H1 (cell line): Measurements from ENCODE around the gene SMTNL2. TPM values are rescaled to one million over a fixed set of nuclear protein-coding genes. Genes with fewer than 3 reads are reported as not detected.

Experiments
- ASH2L ChIP-seq: fragments of 200-600, 300-600 bp; sonication (generic); IDR thresholded peaks from one replicate; pipeline ENCODE4 v1.7.1; 2017; ENCODE audit warnings: low read length
- CREB1 ChIP-seq: IDR thresholded peaks from 2 replicates; pipeline ENCODE4 v1.6.1; 2012; ENCODE audit warnings: inconsistent platforms
- RAD21 ChIP-seq, 2 experiments: IDR thresholded peaks in 1 of 2; conservative IDR thresholded peaks in 1 of 2; 2 replicates each; pipeline ENCODE4 v1.6.1; 2011; ENCODE audit warnings: low read depth in 2 of 2, low read length in 2 of 2, improper control_type of control experiment in 1 of 2, inconsistent platforms in 1 of 2, mild to moderate bottlenecking in 1 of 2, moderate library complexity in 1 of 2
- RBBP5 ChIP-seq: IDR thresholded peaks from 2 replicates; pipeline ENCODE4 v1.7.1; 2012; ENCODE audit warnings: low read depth, mild to moderate bottlenecking, inconsistent platforms, low read length, moderate library complexity, borderline replicate concordance
- RXRA ChIP-seq: IDR thresholded peaks from 2 replicates; pipeline ENCODE4 v1.6.1; 2011; ENCODE audit warnings: low read depth, mild to moderate bottlenecking, low read length, moderate library complexity; ENCODE audit not compliant: insufficient read depth
- SP4 ChIP-seq: IDR thresholded peaks from 2 replicates; pipeline ENCODE4 v1.6.1; 2012; ENCODE audit warnings: low read length, inconsistent platforms
- TAF7 ChIP-seq: optimal IDR thresholded peaks from 2 replicates; pipeline ENCODE3; 2011; ENCODE audit warnings: low read depth, mild to moderate bottlenecking, inconsistent platforms, low read length, moderate library complexity, borderline replicate concordance
- YY1 ChIP-seq: IDR thresholded peaks from 2 replicates; pipeline ENCODE4 v1.6.1; 2011; ENCODE audit warnings: low read depth, mild to moderate bottlenecking, low read length
- polyA plus RNA-seq, 7 experiments: library from polyadenylated mRNA; depleted of rRNA in 3 of 7; stranded (reverse) in 5 of 7; unstranded in 2 of 7; fragments of >200 nt in 5 of 7; fragments of 200-250 nt in 2 of 7; gene quantifications; 1 replicate in 5 of 7; 2 replicates in 1 of 7; 4 replicates in 1 of 7; pipeline versions ENCODE4 v1.2.1 to v1.2.3, GENCODE V29; 2011 to 2013; ENCODE audit warnings: missing spikeins in 2 of 7, mixed read lengths in 2 of 7
- total RNA-seq: library from RNA; stranded (reverse); fragmentation: NEBNext Ultra II Directional; extraction: Animal tissue kit (Norgen Biotek cat#: 25700); gene quantifications from 2 replicates; pipeline ENCODE4 v1.2.1, GENCODE V29; 2021
- TF ChIP-seq, protein P1 (sequence below): fragments of 300-600 bp; sonication (generic); IDR thresholded peaks from 2 replicates; pipeline ENCODE4 v1.7.1; 2012; ENCODE audit warnings: low read length, moderate library complexity, mild to moderate bottlenecking, inconsistent platforms; ENCODE audit not compliant: insufficient replicate concordance
- TF ChIP-seq, protein P2 (sequence below): IDR thresholded peaks from 2 replicates; pipeline ENCODE4 v1.6.1; 2012; ENCODE audit warnings: inconsistent platforms

Gene SMTNL2
- total and polyA plus RNA-seq, 2 of the 8 experiments (the other 6 are each of a cell fraction or from before 2014, with no cell fraction given), result 3.6 to 4.5 TPM

DNA sequence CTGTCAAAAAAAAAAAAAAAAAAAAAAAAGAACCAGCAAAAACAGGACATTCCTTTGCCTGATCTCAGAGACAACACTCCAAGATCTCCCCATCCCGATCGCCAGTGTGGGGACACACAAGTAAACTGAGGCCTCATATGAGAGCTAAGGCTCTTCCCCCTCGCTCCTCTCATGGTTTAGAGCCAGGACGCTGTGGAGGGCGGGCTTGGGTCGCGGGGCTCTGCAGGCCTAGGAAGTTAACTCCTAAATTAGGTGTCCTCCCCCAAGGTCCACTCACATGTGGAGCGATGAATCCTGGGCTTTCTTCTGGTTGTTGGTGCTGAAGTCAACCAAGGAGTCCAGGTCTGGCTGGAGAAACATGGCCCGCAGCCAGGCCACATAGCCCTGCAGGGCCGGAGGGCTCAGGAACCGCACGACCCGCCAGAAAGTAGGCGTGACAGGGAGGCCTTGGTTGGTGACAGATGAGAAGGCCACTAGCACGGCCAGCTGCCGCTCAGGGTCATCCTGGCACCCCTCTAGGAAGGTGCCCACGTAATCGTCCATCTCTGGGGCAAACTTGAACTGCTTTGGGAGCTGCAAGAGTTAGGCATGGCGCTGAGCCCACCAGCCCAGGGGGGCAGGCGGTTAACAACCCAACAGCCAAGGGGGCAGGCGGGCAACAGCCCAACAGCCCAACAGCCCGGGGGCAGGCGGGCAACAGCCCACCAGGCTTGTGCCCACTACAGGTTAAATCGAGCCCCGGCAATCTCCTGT, 34.4 kb upstream of the SMTNL2 start (continued):
- TF ChIP-seq, protein P1, sequence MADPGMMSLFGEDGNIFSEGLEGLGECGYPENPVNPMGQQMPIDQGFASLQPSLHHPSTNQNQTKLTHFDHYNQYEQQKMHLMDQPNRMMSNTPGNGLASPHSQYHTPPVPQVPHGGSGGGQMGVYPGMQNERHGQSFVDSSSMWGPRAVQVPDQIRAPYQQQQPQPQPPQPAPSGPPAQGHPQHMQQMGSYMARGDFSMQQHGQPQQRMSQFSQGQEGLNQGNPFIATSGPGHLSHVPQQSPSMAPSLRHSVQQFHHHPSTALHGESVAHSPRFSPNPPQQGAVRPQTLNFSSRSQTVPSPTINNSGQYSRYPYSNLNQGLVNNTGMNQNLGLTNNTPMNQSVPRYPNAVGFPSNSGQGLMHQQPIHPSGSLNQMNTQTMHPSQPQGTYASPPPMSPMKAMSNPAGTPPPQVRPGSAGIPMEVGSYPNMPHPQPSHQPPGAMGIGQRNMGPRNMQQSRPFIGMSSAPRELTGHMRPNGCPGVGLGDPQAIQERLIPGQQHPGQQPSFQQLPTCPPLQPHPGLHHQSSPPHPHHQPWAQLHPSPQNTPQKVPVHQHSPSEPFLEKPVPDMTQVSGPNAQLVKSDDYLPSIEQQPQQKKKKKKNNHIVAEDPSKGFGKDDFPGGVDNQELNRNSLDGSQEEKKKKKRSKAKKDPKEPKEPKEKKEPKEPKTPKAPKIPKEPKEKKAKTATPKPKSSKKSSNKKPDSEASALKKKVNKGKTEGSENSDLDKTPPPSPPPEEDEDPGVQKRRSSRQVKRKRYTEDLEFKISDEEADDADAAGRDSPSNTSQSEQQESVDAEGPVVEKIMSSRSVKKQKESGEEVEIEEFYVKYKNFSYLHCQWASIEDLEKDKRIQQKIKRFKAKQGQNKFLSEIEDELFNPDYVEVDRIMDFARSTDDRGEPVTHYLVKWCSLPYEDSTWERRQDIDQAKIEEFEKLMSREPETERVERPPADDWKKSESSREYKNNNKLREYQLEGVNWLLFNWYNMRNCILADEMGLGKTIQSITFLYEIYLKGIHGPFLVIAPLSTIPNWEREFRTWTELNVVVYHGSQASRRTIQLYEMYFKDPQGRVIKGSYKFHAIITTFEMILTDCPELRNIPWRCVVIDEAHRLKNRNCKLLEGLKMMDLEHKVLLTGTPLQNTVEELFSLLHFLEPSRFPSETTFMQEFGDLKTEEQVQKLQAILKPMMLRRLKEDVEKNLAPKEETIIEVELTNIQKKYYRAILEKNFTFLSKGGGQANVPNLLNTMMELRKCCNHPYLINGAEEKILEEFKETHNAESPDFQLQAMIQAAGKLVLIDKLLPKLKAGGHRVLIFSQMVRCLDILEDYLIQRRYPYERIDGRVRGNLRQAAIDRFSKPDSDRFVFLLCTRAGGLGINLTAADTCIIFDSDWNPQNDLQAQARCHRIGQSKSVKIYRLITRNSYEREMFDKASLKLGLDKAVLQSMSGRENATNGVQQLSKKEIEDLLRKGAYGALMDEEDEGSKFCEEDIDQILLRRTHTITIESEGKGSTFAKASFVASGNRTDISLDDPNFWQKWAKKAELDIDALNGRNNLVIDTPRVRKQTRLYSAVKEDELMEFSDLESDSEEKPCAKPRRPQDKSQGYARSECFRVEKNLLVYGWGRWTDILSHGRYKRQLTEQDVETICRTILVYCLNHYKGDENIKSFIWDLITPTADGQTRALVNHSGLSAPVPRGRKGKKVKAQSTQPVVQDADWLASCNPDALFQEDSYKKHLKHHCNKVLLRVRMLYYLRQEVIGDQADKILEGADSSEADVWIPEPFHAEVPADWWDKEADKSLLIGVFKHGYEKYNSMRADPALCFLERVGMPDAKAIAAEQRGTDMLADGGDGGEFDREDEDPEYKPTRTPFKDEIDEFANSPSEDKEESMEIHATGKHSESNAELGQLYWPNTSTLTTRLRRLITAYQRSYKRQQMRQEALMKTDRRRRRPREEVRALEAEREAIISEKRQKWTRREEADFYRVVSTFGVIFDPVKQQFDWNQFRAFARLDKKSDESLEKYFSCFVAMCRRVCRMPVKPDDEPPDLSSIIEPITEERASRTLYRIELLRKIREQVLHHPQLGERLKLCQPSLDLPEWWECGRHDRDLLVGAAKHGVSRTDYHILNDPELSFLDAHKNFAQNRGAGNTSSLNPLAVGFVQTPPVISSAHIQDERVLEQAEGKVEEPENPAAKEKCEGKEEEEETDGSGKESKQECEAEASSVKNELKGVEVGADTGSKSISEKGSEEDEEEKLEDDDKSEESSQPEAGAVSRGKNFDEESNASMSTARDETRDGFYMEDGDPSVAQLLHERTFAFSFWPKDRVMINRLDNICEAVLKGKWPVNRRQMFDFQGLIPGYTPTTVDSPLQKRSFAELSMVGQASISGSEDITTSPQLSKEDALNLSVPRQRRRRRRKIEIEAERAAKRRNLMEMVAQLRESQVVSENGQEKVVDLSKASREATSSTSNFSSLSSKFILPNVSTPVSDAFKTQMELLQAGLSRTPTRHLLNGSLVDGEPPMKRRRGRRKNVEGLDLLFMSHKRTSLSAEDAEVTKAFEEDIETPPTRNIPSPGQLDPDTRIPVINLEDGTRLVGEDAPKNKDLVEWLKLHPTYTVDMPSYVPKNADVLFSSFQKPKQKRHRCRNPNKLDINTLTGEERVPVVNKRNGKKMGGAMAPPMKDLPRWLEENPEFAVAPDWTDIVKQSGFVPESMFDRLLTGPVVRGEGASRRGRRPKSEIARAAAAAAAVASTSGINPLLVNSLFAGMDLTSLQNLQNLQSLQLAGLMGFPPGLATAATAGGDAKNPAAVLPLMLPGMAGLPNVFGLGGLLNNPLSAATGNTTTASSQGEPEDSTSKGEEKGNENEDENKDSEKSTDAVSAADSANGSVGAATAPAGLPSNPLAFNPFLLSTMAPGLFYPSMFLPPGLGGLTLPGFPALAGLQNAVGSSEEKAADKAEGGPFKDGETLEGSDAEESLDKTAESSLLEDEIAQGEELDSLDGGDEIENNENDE, result no peak
- TF ChIP-seq RAD21 (IDR thresholded peaks at IDR 0.05 in 1 of 2, conservative IDR thresholded peaks at IDR 0.05 in 1 of 2; ENCODE audit: low read depth in 2 of 2, low read length in 2 of 2) (no peak), CREB1 (no peak), RBBP5 (no peak), YY1 (no peak), ASH2L (no peak), RXRA (no peak), TAF7 (no peak), SP4 (no peak)
- TF ChIP-seq, protein P2, sequence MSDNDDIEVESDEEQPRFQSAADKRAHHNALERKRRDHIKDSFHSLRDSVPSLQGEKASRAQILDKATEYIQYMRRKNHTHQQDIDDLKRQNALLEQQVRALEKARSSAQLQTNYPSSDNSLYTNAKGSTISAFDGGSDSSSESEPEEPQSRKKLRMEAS, result no peak
